Smooth muscle cell (in vitro differentiated cells): Measurements from ENCODE around the gene CCDC80. TPM values are rescaled to one million over a fixed set of nuclear protein-coding genes. Genes with fewer than 3 reads are reported as not detected.

ENCODE experiments used
- DNase-seq: peaks from one replicate; lab custom pipeline; 2025; ENCODE audit not compliant: unreplicated experiment; lab: John Stamatoyannopoulos, UW
- H2AFZ ChIP-seq: fragments of 200-600 bp; sonication (generic); 2 replicates; pipeline ENCODE4 v1.6.0; 2016; ENCODE audit warnings: antibody characterized with exemption, low read depth, mild to moderate bottlenecking
- H3F3A ChIP-seq: fragments of 200-600 bp; sonication (generic); 2 replicates; pipeline ENCODE4 v1.6.0; 2017; ENCODE audit warnings: antibody characterized with exemption, low read depth
- H3K27ac ChIP-seq: fragments of 200-600 bp; sonication (generic); 2 replicates; pipeline ENCODE4 v1.5.1; 2016; ENCODE audit warnings: low read depth, mild to moderate bottlenecking
- H3K27me3 ChIP-seq: fragments of 200-600 bp; sonication (generic); 2 replicates; pipeline ENCODE4 v1.6.1; 2016; ENCODE audit warnings: low read depth, mild to moderate bottlenecking
- H3K36me3 ChIP-seq: fragments of 200-600 bp; sonication (generic); 2 replicates; pipeline ENCODE4 v1.5.1; 2016; ENCODE audit warnings: low read depth
- H3K4me1 ChIP-seq: fragments of 200-600 bp; sonication (generic); 2 replicates; pipeline ENCODE4 v1.5.1; 2016; ENCODE audit warnings: low read depth
- H3K4me2 ChIP-seq: fragments of 200-600 bp; sonication (generic); 2 replicates; pipeline ENCODE4 v1.6.0; 2016; ENCODE audit warnings: mild to moderate bottlenecking
- H3K4me3 ChIP-seq: fragments of 200-600 bp; sonication (generic); 2 replicates; pipeline ENCODE4 v1.5.1; 2016; ENCODE audit warnings: mild to moderate bottlenecking
- H3K79me2 ChIP-seq: fragments of 200-600 bp; sonication (generic); 2 replicates; pipeline ENCODE4 v1.6.0; 2016; ENCODE audit warnings: low read depth, mild to moderate bottlenecking
- H3K9ac ChIP-seq: fragments of 200-600 bp; sonication (generic); 2 replicates; pipeline ENCODE4 v1.6.0; 2016; ENCODE audit warnings: low read depth
- H3K9me3 ChIP-seq: fragments of 200-600 bp; sonication (generic); replicated peaks from 2 replicates; pipeline ENCODE4 v1.5.1; 2016; ENCODE audit warnings: low read depth
- H4K20me1 ChIP-seq: fragments of 200-600 bp; sonication (generic); 2 replicates; pipeline ENCODE4 v1.6.0; 2016; ENCODE audit warnings: low read depth
- CTCF ChIP-seq: fragments of 200-600 bp; sonication (generic); IDR thresholded peaks from 2 replicates; pipeline ENCODE4 v1.5.1; 2017; ENCODE audit warnings: borderline replicate concordance, mild to moderate bottlenecking, antibody characterized with exemption; ENCODE audit not compliant: insufficient read depth, poor library complexity, severe bottlenecking
- WGBS: methylation state at CpG from one replicate; pipeline ENCODE4 v1.1.7; 2016; ENCODE audit warnings: low lambda C conversion rate; 5-methylcytosine and 5-hydroxymethylcytosine counted together
- polyA plus RNA-seq: library from polyadenylated mRNA; unstranded; fragments of >200 nt; fragmentation: Nextera tagmentation; extraction: Ambion mirVana; gene quantifications from 2 replicates; pipeline ENCODE4 v1.2.1, GENCODE V29; 2016
- total RNA-seq: library from RNA; depleted of rRNA; stranded (reverse); fragments of >200 nt; gene quantifications from 2 replicates; pipeline ENCODE4 v1.2.3, GENCODE V29; 2014

Gene CCDC80
- total and polyA plus RNA-seq, 2 experiments from 2014 or later: 67.9 to 159 TPM

- peaks cover 7% of the 10 kb centered on the region for H3K4me1 ChIP-seq
- no peaks in the 10 kb centered on the region for H3K36me3 ChIP-seq
- no peaks in the 10 kb centered on the region for H3K9me3 ChIP-seq
- H3K27ac ChIP-seq: no peak overlapping the region
- no peak for DNase-seq
- peaks cover 9% of the 10 kb centered on the region for H3F3A ChIP-seq
- no peak overlapping the region for H3K4me2 ChIP-seq
- no peak for TF ChIP-seq CTCF
- no peaks in the 10 kb centered on the region for H3K27me3 ChIP-seq
- no peaks in the 10 kb centered on the region for H4K20me1 ChIP-seq
- H3K79me2 ChIP-seq: no peaks in the 10 kb centered on the region
- H2AFZ ChIP-seq: no peak overlapping the region
- H3K4me3 ChIP-seq: no peak overlapping the region
- no peak overlapping the region for H3K9ac ChIP-seq
These were observed 33.1 kb downstream of the CCDC80 start for GRCh38 chr3:112607863-112608262.

- Histone ChIP-seq H3K4me3 (no peak overlapping the region), H4K20me1 (no peaks in the 10 kb centered on the region), H3F3A (peaks cover 9% of the 10 kb centered on the region), H3K9ac (no peak overlapping the region), H2AFZ (no peak overlapping the region), H3K9me3 (no peaks in the 10 kb centered on the region), H3K36me3 (no peaks in the 10 kb centered on the region), H3K27ac (peak overlapping the region; percentile 30), H3K4me2 (no peak overlapping the region), H3K4me1 (peaks cover 7% of the 10 kb centered on the region), H3K27me3 (no peaks in the 10 kb centered on the region), H3K79me2 (no peaks in the 10 kb centered on the region)
- WGBS: 94% methylated on average over 2 of the region's 2 CpGs
- no peak for TF ChIP-seq CTCF
- DNase-seq: no peak
These were observed 34.8 kb downstream of the CCDC80 start for GRCh38 chr3:112606098-112606497.

- Histone ChIP-seq H3K27ac (peak overlapping the region; percentile 72), H3F3A (peaks cover 5% of the 10 kb centered on the region), H3K4me3 (no peak overlapping the region), H2AFZ (no peak overlapping the region), H3K36me3 (no peaks in the 10 kb centered on the region), H3K27me3 (no peaks in the 10 kb centered on the region), H3K4me2 (peak overlapping the region; percentile 64), H3K9ac (no peak overlapping the region), H3K79me2 (no peaks in the 10 kb centered on the region), H3K9me3 (no peaks in the 10 kb centered on the region), H4K20me1 (no peaks in the 10 kb centered on the region), H3K4me1 (peaks cover 7% of the 10 kb centered on the region)
- 86% methylated on average over 9 of the region's 9 CpGs for WGBS
- no peak for DNase-seq
- no peak for TF ChIP-seq CTCF
These were observed 35.7 kb downstream of the CCDC80 start for GRCh38 chr3:112605285-112605684.

- WGBS: 19% methylated on average over 4 of the region's 4 CpGs
- H3K4me1 ChIP-seq: peaks cover 7% of the 10 kb centered on the region
- no peak overlapping the region for H3K4me3 ChIP-seq
- TF ChIP-seq CTCF: no peak
- H3K79me2 ChIP-seq: no peaks in the 10 kb centered on the region
- DNase-seq: no peak
- H3K9me3 ChIP-seq: no peaks in the 10 kb centered on the region
- no peaks in the 10 kb centered on the region for H3K27me3 ChIP-seq
- H3K36me3 ChIP-seq: no peaks in the 10 kb centered on the region
- no peaks in the 10 kb centered on the region for H4K20me1 ChIP-seq
- no peak overlapping the region for H2AFZ ChIP-seq
- H3K4me2 ChIP-seq: peak overlapping the region; percentile 64
- H3F3A ChIP-seq: peaks cover 5% of the 10 kb centered on the region
- no peak overlapping the region for H3K9ac ChIP-seq
- H3K27ac ChIP-seq: peak overlapping the region; percentile 72
These were observed 36.4 kb downstream of the CCDC80 start for GRCh38 chr3:112604536-112604935.
